GM23338 (cell line): Measurements from ENCODE around the gene KAZN. TPM values are rescaled to one million over a fixed set of nuclear protein-coding genes. Genes with fewer than 3 reads are reported as not detected.

Experiments
- ATAC-seq: fragments of 200-7000 bp; cut with Tn5 transposase; 3 replicates; pipeline ENCODE4 v1.9.1; 2020
- DNase-seq: peaks from one replicate; pipeline ENCODE4 v3.0.0-alpha.2; 2015; ENCODE audit warnings: low spot score
- H2AFZ ChIP-seq: fragments of 200-600 bp; sonication (generic); 2 replicates; pipeline ENCODE4 v1.8.0; 2016; ENCODE audit warnings: antibody characterized with exemption, mild to moderate bottlenecking, moderate library complexity
- H3F3A ChIP-seq: fragments of 200-600 bp; sonication (generic); replicated peaks from 2 replicates; pipeline ENCODE4 v1.8.0; 2017; ENCODE audit warnings: antibody characterized with exemption, mixed run types, low read depth
- H3K27ac ChIP-seq: fragments of 200-600 bp; sonication (generic); 2 replicates; pipeline ENCODE4 v1.6.1; 2016; ENCODE audit warnings: low read depth
- H3K27me3 ChIP-seq: fragments of 200-600 bp; sonication (generic); 2 replicates; pipeline ENCODE4 v1.8.0; 2016; ENCODE audit warnings: mild to moderate bottlenecking, mixed run types, moderate library complexity; ENCODE audit not compliant: insufficient read depth
- H3K36me3 ChIP-seq: fragments of 200-600 bp; sonication (generic); 2 replicates; pipeline ENCODE4 v1.8.0; 2016; ENCODE audit warnings: mild to moderate bottlenecking; ENCODE audit not compliant: insufficient read depth
- H3K4me1 ChIP-seq: fragments of 200-600 bp; sonication (generic); 2 replicates; pipeline ENCODE4 v1.8.0; 2016; ENCODE audit warnings: mild to moderate bottlenecking, moderate library complexity; ENCODE audit not compliant: insufficient read depth
- H3K4me2 ChIP-seq: fragments of 200-600 bp; sonication (generic); 2 replicates; pipeline ENCODE4 v1.7.1; 2017; ENCODE audit warnings: mixed run types
- H3K4me3 ChIP-seq: fragments of 200-600 bp; sonication (generic); 2 replicates; pipeline ENCODE4 v1.6.1; 2016; ENCODE audit warnings: mixed run types
- H3K79me2 ChIP-seq: fragments of 200-600 bp; sonication (generic); replicated peaks from 2 replicates; pipeline ENCODE4 v1.8.0; 2017; ENCODE audit warnings: mild to moderate bottlenecking; ENCODE audit not compliant: insufficient read depth
- H3K9me2 ChIP-seq: fragments of 200-600 bp; sonication (generic); 2 replicates; pipeline ENCODE4 v1.8.0; 2017; ENCODE audit not compliant: insufficient read depth
- H4K20me1 ChIP-seq: fragments of 200-600 bp; sonication (generic); replicated peaks from 2 replicates; pipeline ENCODE4 v1.8.0; 2017; ENCODE audit warnings: mild to moderate bottlenecking; ENCODE audit not compliant: insufficient read depth
- H3K27ac Mint-ChIP-seq: 2 replicates; pipeline ENCODE4 v1.8.0; 2020; ENCODE audit warnings: inconsistent platforms, mild to moderate bottlenecking, moderate library complexity, mixed read lengths
- H3K27me3 Mint-ChIP-seq: 3 replicates; pipeline ENCODE4 v1.8.0; 2022; ENCODE audit warnings: low read depth, mild to moderate bottlenecking, moderate library complexity, mixed read lengths, inconsistent platforms; ENCODE audit not compliant: insufficient read depth, poor library complexity
- H3K36me3 Mint-ChIP-seq: 3 replicates; pipeline ENCODE4 v1.8.0; 2021; ENCODE audit warnings: low read depth, mild to moderate bottlenecking, inconsistent platforms, moderate library complexity, mixed read lengths
- H3K4me1 Mint-ChIP-seq: 3 replicates; pipeline ENCODE4 v1.8.0; 2020; ENCODE audit warnings: mild to moderate bottlenecking, inconsistent platforms, mixed read lengths
- H3K4me3 Mint-ChIP-seq: 3 replicates; pipeline ENCODE4 v1.8.0; 2021; ENCODE audit warnings: moderate library complexity, mild to moderate bottlenecking, inconsistent platforms, mixed read lengths
- H3K9me3 Mint-ChIP-seq: 3 replicates; pipeline ENCODE4 v1.8.0; 2020; ENCODE audit warnings: moderate library complexity, mild to moderate bottlenecking, inconsistent platforms, mixed read lengths
- CREB1 ChIP-seq: fragments of 250-450 bp; sonication (Bioruptor Pico); IDR thresholded peaks from 2 replicates; pipeline ENCODE4 v1.5.0; 2020; ENCODE audit warnings: low read depth, mild to moderate bottlenecking, moderate library complexity
- EZH2 ChIP-seq: fragments of 200-600 bp; sonication (generic); IDR thresholded peaks from one replicate; pipeline ENCODE4 v1.8.0; 2017; ENCODE audit warnings: antibody characterized with exemption, mild to moderate bottlenecking, low read depth; ENCODE audit not compliant: unreplicated experiment
- EZH2phosphoT487 ChIP-seq: fragments of 200-600 bp; sonication (generic); IDR thresholded peaks from one replicate; pipeline ENCODE4 v1.8.1; 2018; ENCODE audit warnings: antibody characterized with exemption; ENCODE audit not compliant: unreplicated experiment
- JUNB ChIP-seq: IDR thresholded peaks from one replicate; pipeline ENCODE4 v1.6.1; 2016; ENCODE audit warnings: antibody characterized with exemption; ENCODE audit not compliant: unreplicated experiment
- NANOG ChIP-seq: IDR thresholded peaks from 2 replicates; pipeline ENCODE4 v1.6.1; 2016; ENCODE audit warnings: antibody characterized with exemption, borderline replicate concordance
- POLR2AphosphoS5 ChIP-seq: IDR thresholded peaks from 2 replicates; pipeline ENCODE4 v1.6.1; 2016; ENCODE audit warnings: antibody characterized with exemption, low read depth
- STAT1 ChIP-seq: IDR thresholded peaks from one replicate; pipeline ENCODE4 v1.6.1; 2016; ENCODE audit warnings: antibody characterized with exemption; ENCODE audit not compliant: unreplicated experiment
- ZNF114 ChIP-seq: fragments of 250-450 bp; sonication (Bioruptor Pico); IDR thresholded peaks from 2 replicates; pipeline ENCODE4 v1.5.0; 2020; ENCODE audit warnings: mild to moderate bottlenecking, moderate library complexity
- ZNF331 ChIP-seq: fragments of 250-450 bp; sonication (Bioruptor Pico); IDR thresholded peaks from 2 replicates; pipeline ENCODE4 v1.5.0; 2020; ENCODE audit warnings: low read depth, mild to moderate bottlenecking, moderate library complexity
- polyA plus RNA-seq: library from polyadenylated mRNA; unstranded; fragments of >200 nt; fragmentation: Nextera tagmentation; extraction: Ambion mirVana; gene quantifications from 2 replicates; pipeline ENCODE4 v1.2.1, GENCODE V29; 2016
- total RNA-seq: library from RNA; depleted of rRNA; stranded (reverse); fragments of >200 nt; shearing (Covaris generic); gene quantifications from 2 replicates; pipeline ENCODE4 v1.2.3, GENCODE V29; 2014
- TF ChIP-seq, protein P1 (sequence below): fragments of 250-450 bp; sonication (Bioruptor Pico); IDR thresholded peaks from 2 replicates; pipeline ENCODE4 v1.5.0; 2020; ENCODE audit warnings: mild to moderate bottlenecking, moderate library complexity
- TF ChIP-seq, protein P2 (sequence below): IDR thresholded peaks from 2 replicates; pipeline ENCODE4 v1.6.1; 2016; ENCODE audit warnings: antibody characterized with exemption
- TF ChIP-seq, protein P3 (sequence below), 2 experiments: fragments of 200-600 bp in 1 of 2; sonication (generic) in 1 of 2; conservative IDR thresholded peaks; 2 replicates each; pipeline versions ENCODE4 v1.5.1 to v1.6.1; 2016 to 2017; ENCODE audit warnings: antibody characterized with exemption in 2 of 2, low read depth in 2 of 2, mild to moderate bottlenecking in 2 of 2, moderate library complexity in 1 of 2
- TF ChIP-seq, protein P4 (sequence below): IDR thresholded peaks from one replicate; pipeline ENCODE4 v1.6.1; 2018; ENCODE audit warnings: antibody characterized with exemption; ENCODE audit not compliant: unreplicated experiment

The KAZN gene
- total and polyA plus RNA-seq, 2 experiments from 2014 or later: 9.9 to 15.0 TPM

DNA sequence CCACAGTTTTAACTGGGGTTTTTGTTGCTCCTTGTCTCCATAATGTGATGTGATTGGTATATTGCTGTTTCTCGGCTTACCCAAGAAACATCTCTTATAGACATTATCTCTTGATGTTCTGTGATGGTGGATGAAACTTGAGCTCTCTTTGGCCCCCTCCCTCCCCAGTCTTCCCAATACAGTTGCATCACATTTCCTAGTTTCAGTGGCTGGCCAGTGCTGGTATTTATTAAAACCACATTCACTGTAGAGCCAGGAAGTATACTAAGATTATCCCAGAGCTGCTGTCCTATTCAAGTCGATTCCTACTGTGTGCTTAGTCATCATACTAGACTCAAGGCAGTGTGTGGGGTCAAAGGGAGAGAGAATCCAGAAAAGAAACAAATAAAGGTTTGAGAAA lies 244.4 kb downstream of the KAZN start:
- Mint-ChIP-seq H3K9me3 (peaks cover 39% of the 10 kb centered on the region), H3K4me1 (no peaks in the 10 kb centered on the region), H3K27ac (no peak overlapping the region), H3K36me3 (peaks cover 12% of the 10 kb centered on the region), H3K4me3 (no peak overlapping the region), H3K27me3 (peaks cover 3% of the 10 kb centered on the region)
- H2AFZ ChIP-seq: no peak overlapping the region
- TF ChIP-seq POLR2AphosphoS5 (no peak), EZH2phosphoT487 (no peak), CREB1 (CRISPR knock-in tag) (no peak), JUNB (no peak), ZNF114 (no peak), EZH2 (no peak), ZNF331 (CRISPR knock-in tag) (no peak), STAT1 (no peak), NANOG (no peak)
- TF ChIP-seq, protein P1, sequence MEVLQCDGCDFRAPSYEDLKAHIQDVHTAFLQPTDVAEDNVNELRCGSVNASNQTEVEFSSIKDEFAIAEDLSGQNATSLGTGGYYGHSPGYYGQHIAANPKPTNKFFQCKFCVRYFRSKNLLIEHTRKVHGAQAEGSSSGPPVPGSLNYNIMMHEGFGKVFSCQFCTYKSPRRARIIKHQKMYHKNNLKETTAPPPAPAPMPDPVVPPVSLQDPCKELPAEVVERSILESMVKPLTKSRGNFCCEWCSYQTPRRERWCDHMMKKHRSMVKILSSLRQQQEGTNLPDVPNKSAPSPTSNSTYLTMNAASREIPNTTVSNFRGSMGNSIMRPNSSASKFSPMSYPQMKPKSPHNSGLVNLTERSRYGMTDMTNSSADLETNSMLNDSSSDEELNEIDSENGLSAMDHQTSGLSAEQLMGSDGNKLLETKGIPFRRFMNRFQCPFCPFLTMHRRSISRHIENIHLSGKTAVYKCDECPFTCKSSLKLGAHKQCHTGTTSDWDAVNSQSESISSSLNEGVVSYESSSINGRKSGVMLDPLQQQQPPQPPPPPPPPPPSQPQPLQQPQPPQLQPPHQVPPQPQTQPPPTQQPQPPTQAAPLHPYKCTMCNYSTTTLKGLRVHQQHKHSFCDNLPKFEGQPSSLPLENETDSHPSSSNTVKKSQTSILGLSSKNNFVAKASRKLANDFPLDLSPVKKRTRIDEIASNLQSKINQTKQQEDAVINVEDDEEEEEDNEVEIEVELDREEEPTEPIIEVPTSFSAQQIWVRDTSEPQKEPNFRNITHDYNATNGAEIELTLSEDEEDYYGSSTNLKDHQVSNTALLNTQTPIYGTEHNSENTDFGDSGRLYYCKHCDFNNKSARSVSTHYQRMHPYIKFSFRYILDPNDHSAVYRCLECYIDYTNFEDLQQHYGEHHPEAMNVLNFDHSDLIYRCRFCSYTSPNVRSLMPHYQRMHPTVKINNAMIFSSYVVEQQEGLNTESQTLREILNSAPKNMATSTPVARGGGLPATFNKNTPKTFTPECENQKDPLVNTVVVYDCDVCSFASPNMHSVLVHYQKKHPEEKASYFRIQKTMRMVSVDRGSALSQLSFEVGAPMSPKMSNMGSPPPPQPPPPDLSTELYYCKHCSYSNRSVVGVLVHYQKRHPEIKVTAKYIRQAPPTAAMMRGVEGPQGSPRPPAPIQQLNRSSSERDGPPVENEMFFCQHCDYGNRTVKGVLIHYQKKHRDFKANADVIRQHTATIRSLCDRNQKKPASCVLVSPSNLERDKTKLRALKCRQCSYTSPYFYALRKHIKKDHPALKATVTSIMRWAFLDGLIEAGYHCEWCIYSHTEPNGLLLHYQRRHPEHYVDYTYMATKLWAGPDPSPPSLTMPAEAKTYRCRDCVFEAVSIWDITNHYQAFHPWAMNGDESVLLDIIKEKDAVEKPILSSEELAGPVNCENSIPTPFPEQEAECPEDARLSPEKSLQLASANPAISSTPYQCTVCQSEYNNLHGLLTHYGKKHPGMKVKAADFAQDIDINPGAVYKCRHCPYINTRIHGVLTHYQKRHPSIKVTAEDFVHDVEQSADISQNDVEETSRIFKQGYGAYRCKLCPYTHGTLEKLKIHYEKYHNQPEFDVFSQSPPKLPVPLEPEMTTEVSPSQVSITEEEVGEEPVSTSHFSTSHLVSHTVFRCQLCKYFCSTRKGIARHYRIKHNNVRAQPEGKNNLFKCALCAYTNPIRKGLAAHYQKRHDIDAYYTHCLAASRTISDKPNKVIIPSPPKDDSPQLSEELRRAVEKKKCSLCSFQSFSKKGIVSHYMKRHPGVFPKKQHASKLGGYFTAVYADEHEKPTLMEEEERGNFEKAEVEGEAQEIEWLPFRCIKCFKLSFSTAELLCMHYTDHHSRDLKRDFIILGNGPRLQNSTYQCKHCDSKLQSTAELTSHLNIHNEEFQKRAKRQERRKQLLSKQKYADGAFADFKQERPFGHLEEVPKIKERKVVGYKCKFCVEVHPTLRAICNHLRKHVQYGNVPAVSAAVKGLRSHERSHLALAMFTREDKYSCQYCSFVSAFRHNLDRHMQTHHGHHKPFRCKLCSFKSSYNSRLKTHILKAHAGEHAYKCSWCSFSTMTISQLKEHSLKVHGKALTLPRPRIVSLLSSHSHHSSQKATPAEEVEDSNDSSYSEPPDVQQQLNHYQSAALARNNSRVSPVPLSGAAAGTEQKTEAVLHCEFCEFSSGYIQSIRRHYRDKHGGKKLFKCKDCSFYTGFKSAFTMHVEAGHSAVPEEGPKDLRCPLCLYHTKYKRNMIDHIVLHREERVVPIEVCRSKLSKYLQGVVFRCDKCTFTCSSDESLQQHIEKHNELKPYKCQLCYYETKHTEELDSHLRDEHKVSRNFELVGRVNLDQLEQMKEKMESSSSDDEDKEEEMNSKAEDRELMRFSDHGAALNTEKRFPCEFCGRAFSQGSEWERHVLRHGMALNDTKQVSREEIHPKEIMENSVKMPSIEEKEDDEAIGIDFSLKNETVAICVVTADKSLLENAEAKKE (CRISPR knock-in tag): no peak
- TF ChIP-seq, protein P2, sequence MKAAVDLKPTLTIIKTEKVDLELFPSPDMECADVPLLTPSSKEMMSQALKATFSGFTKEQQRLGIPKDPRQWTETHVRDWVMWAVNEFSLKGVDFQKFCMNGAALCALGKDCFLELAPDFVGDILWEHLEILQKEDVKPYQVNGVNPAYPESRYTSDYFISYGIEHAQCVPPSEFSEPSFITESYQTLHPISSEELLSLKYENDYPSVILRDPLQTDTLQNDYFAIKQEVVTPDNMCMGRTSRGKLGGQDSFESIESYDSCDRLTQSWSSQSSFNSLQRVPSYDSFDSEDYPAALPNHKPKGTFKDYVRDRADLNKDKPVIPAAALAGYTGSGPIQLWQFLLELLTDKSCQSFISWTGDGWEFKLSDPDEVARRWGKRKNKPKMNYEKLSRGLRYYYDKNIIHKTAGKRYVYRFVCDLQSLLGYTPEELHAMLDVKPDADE: no peak
- TF ChIP-seq, protein P3, sequence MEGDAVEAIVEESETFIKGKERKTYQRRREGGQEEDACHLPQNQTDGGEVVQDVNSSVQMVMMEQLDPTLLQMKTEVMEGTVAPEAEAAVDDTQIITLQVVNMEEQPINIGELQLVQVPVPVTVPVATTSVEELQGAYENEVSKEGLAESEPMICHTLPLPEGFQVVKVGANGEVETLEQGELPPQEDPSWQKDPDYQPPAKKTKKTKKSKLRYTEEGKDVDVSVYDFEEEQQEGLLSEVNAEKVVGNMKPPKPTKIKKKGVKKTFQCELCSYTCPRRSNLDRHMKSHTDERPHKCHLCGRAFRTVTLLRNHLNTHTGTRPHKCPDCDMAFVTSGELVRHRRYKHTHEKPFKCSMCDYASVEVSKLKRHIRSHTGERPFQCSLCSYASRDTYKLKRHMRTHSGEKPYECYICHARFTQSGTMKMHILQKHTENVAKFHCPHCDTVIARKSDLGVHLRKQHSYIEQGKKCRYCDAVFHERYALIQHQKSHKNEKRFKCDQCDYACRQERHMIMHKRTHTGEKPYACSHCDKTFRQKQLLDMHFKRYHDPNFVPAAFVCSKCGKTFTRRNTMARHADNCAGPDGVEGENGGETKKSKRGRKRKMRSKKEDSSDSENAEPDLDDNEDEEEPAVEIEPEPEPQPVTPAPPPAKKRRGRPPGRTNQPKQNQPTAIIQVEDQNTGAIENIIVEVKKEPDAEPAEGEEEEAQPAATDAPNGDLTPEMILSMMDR (conservative IDR thresholded peaks at IDR 0.05; ENCODE audit: low read depth in 2 of 2): no peak
- TF ChIP-seq, protein P4, sequence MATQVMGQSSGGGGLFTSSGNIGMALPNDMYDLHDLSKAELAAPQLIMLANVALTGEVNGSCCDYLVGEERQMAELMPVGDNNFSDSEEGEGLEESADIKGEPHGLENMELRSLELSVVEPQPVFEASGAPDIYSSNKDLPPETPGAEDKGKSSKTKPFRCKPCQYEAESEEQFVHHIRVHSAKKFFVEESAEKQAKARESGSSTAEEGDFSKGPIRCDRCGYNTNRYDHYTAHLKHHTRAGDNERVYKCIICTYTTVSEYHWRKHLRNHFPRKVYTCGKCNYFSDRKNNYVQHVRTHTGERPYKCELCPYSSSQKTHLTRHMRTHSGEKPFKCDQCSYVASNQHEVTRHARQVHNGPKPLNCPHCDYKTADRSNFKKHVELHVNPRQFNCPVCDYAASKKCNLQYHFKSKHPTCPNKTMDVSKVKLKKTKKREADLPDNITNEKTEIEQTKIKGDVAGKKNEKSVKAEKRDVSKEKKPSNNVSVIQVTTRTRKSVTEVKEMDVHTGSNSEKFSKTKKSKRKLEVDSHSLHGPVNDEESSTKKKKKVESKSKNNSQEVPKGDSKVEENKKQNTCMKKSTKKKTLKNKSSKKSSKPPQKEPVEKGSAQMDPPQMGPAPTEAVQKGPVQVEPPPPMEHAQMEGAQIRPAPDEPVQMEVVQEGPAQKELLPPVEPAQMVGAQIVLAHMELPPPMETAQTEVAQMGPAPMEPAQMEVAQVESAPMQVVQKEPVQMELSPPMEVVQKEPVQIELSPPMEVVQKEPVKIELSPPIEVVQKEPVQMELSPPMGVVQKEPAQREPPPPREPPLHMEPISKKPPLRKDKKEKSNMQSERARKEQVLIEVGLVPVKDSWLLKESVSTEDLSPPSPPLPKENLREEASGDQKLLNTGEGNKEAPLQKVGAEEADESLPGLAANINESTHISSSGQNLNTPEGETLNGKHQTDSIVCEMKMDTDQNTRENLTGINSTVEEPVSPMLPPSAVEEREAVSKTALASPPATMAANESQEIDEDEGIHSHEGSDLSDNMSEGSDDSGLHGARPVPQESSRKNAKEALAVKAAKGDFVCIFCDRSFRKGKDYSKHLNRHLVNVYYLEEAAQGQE: no peak
- H4K20me1 ChIP-seq: 0 out of 2 replicates have a peak, but pooled peaks cover 3% of the 10 kb centered on the region
- DNase-seq (no peak), ATAC-seq (no peak)
- no peaks in the 10 kb centered on the region for H3K36me3 ChIP-seq
- H3K4me2 ChIP-seq: no peak overlapping the region
- H3K27me3 ChIP-seq: no peaks in the 10 kb centered on the region
- no peaks in the 10 kb centered on the region for H3K4me1 ChIP-seq
- H3F3A ChIP-seq: no peaks in the 10 kb centered on the region
- no peak overlapping the region for H3K4me3 ChIP-seq
- H3K9me2 ChIP-seq: peaks cover 11% of the 10 kb centered on the region; the same call in 1 of the 2 replicates
- H3K79me2 ChIP-seq: no peaks in the 10 kb centered on the region
- no peak overlapping the region for H3K27ac ChIP-seq
